GM12872 (cell line): ENCODE data around the gene COQ2.

Source experiments
- CTCF ChIP-seq: IDR thresholded peaks from 3 replicates; pipeline ENCODE4 v1.5.1; 2011; ENCODE audit warnings: low read depth, mild to moderate bottlenecking, low read length, moderate library complexity; ENCODE audit not compliant: insufficient read depth

COQ2 gene

GRCh38 chr4:83284193-83285054 is at the start of gene COQ2:
TSS of gene COQ2 (minus strand) at chr4:83284798. CDS start at chr4:83284764, 34 bp downstream.
- TF ChIP-seq CTCF = 0 out of 3 replicates have a peak, but pooled peaks have one; percentile 17

- TF ChIP-seq CTCF = no peak
Observed at GRCh38 chr4:83331956-83332355, 47.4 kb upstream of the COQ2 start.

GRCh38 chr4:83329521-83330110 is 45.0 kb upstream of the COQ2 start:
- TF ChIP-seq CTCF = no peak

- peak; percentile 41 for TF ChIP-seq CTCF
Observed at GRCh38 chr4:83328521-83329187, 44.1 kb upstream of the COQ2 start.

GRCh38 chr4:83326546-83326945 is 41.9 kb upstream of the COQ2 start:
- no peak for TF ChIP-seq CTCF

GRCh38 chr4:83323136-83323535 is 38.5 kb upstream of the COQ2 start:
- TF ChIP-seq CTCF = no peak

- no peak for TF ChIP-seq CTCF
Observed at GRCh38 chr4:83320548-83320947, 36.0 kb upstream of the COQ2 start.
